HepG2 (cell line): ENCODE data around the gene ESR1. TPM values are rescaled to one million over a fixed set of nuclear protein-coding genes. Genes with fewer than 3 reads are reported as not detected.
A peak's percentile ranks its signal among the peaks of the same experiment; 100 is the strongest.

ENCODE experiments used
- CEBPB ChIP-seq: IDR thresholded peaks from 2 replicates; pipeline ENCODE4 v1.6.1; 2011; ENCODE audit warnings: low read depth, low read length, improper control_type of control experiment, borderline replicate concordance
- CTCF ChIP-seq: sonication (generic); formaldehyde crosslinking; IDR thresholded peaks from 2 replicates; pipeline ENCODE4 v1.5.0; 2020; ENCODE audit warnings: mild to moderate bottlenecking, missing genetic modification reagents, moderate library complexity
- DPF2 ChIP-seq: sonication (generic); formaldehyde crosslinking; IDR thresholded peaks from 2 replicates; pipeline ENCODE4 v1.4.0; 2020; ENCODE audit warnings: mild to moderate bottlenecking, low read depth, missing genetic modification reagents, borderline replicate concordance
- FOXM1 ChIP-seq: sonication (generic); formaldehyde crosslinking; IDR thresholded peaks from 2 replicates; pipeline ENCODE4 v1.5.0; 2020; ENCODE audit warnings: missing genetic modification reagents
- GMEB2 ChIP-seq: IDR thresholded peaks from 2 replicates; pipeline ENCODE4 v1.6.1; 2016; ENCODE audit warnings: missing biosample characterization, missing genetic modification reagents, low read depth
- HDAC1 ChIP-seq: sonication (generic); formaldehyde crosslinking; IDR thresholded peaks from 2 replicates; pipeline ENCODE4 v1.5.1; 2020; ENCODE audit warnings: mild to moderate bottlenecking, missing genetic modification reagents
- JUNB ChIP-seq: sonication (generic); formaldehyde crosslinking; IDR thresholded peaks from 2 replicates; pipeline ENCODE4 v1.8.0; 2022; ENCODE audit warnings: missing genetic modification reagents, mild to moderate bottlenecking, borderline replicate concordance
- RCOR2 ChIP-seq: IDR thresholded peaks from 2 replicates; pipeline ENCODE4 v1.6.1; 2016; ENCODE audit warnings: missing biosample characterization, missing genetic modification reagents
- RORA ChIP-seq: sonication (generic); formaldehyde crosslinking; IDR thresholded peaks from 2 replicates; pipeline ENCODE4 v1.5.0; 2020; ENCODE audit warnings: mild to moderate bottlenecking, missing genetic modification reagents, moderate library complexity
- SMAD3 ChIP-seq: sonication (generic); formaldehyde crosslinking; IDR thresholded peaks from 2 replicates; pipeline ENCODE4 v1.4.0; 2020; ENCODE audit warnings: missing genetic modification reagents
- TARDBP ChIP-seq: sonication (generic); formaldehyde crosslinking; IDR thresholded peaks from 2 replicates; pipeline ENCODE4 v1.8.0; 2022; ENCODE audit warnings: mild to moderate bottlenecking, missing genetic modification reagents
- ZKSCAN8 ChIP-seq: IDR thresholded peaks from 2 replicates; pipeline ENCODE4 v1.6.1; 2016; ENCODE audit warnings: borderline replicate concordance, missing genetic modification reagents, missing compliant biosample characterization
- ZNF263 ChIP-seq: sonication (generic); formaldehyde crosslinking; IDR thresholded peaks from 2 replicates; pipeline ENCODE4 v1.4.0; 2020; ENCODE audit warnings: missing genetic modification reagents
- ZNF280D ChIP-seq: sonication (generic); formaldehyde crosslinking; IDR thresholded peaks from 2 replicates; pipeline ENCODE4 v1.5.1; 2020; ENCODE audit warnings: mild to moderate bottlenecking, missing genetic modification reagents
- ZNF343 ChIP-seq: sonication (generic); formaldehyde crosslinking; IDR thresholded peaks from 2 replicates; pipeline ENCODE4 v1.4.0; 2020; ENCODE audit warnings: mild to moderate bottlenecking, missing genetic modification reagents
- ZNF597 ChIP-seq: sonication (generic); formaldehyde crosslinking; IDR thresholded peaks from 2 replicates; pipeline ENCODE4 v1.5.0; 2020; ENCODE audit warnings: missing genetic modification reagents
- ZNF703 ChIP-seq: sonication (generic); formaldehyde crosslinking; IDR thresholded peaks from 2 replicates; pipeline ENCODE4 v1.5.1; 2020; ENCODE audit warnings: missing genetic modification reagents, mild to moderate bottlenecking, moderate library complexity, borderline replicate concordance
- polyA plus RNA-seq, 8 experiments: library from polyadenylated mRNA; depleted of rRNA in 3 of 8; stranded (reverse) in 7 of 8; unstranded in 1 of 8; fragments of >200 nt; fragmentation: Illumina TruSeq in 4 of 8; extraction: Trizol in 4 of 8; gene quantifications; 2 replicates each; pipeline versions ENCODE4 v1.2.1 to v1.2.3, GENCODE V29; 2011 to 2016; ENCODE audit warnings: low read depth in 4 of 8, missing spikeins in 1 of 8, mixed read lengths in 1 of 8; ENCODE audit not compliant: insufficient read depth in 1 of 8
- total RNA-seq, 5 experiments: library from RNA; depleted of rRNA; stranded (reverse); fragments of >200 nt; fragmentation: Illumina TruSeq; extraction: Trizol; gene quantifications; 2 replicates each; pipeline ENCODE4 v1.2.3, GENCODE V29; 2016; ENCODE audit warnings: low read depth in 1 of 5
- TF ChIP-seq, protein P1 (sequence below), 2 experiments: sonication (generic) in 1 of 2; formaldehyde crosslinking in 1 of 2; IDR thresholded peaks; 2 replicates each; pipeline versions ENCODE4 v1.4.0 to v1.6.1; 2018 to 2020; ENCODE audit warnings: missing genetic modification reagents in 2 of 2, borderline replicate concordance in 1 of 2, low read depth in 1 of 2, mild to moderate bottlenecking in 1 of 2, missing biosample characterization in 1 of 2

The ESR1 gene
- total and polyA plus RNA-seq, 2 of the 13 experiments (the other 11 are each of a cell fraction or from before 2014, with no cell fraction given), result not detected

GRCh38 chr6:152135755-152136448 lies 328.4 kb downstream of the ESR1 start (continued):
- TF ChIP-seq CTCF (CRISPR knock-in tag) (no peak), ZNF263 (CRISPR knock-in tag) (no peak), CEBPB (peak; percentile 42; the same call in 1 of the 2 replicates), RORA (CRISPR knock-in tag) (no peak), GMEB2 (CRISPR knock-in tag) (no peak), ZKSCAN8 (peak; percentile 70; the same call in 1 of the 2 replicates), ZNF280D (CRISPR knock-in tag) (peak; percentile 72; the same call in 1 of the 2 replicates), JUNB (CRISPR knock-in tag) (peak; percentile 91; the same call in 1 of the 2 replicates), HDAC1 (CRISPR knock-in tag) (peak; percentile 73), ZNF703 (CRISPR knock-in tag) (0 out of 2 replicates have a peak, but pooled peaks have one; percentile 43), ZNF343 (CRISPR knock-in tag) (no peak), TARDBP (CRISPR knock-in tag) (peak; percentile 47; the same call in 1 of the 2 replicates), DPF2 (CRISPR knock-in tag) (0 out of 2 replicates have a peak, but pooled peaks have one; percentile 39), FOXM1 (CRISPR knock-in tag) (no peak), SMAD3 (peak; percentile 91), RCOR2 (CRISPR knock-in tag) (peak; percentile 82; the same call in 1 of the 2 replicates), ZNF597 (CRISPR knock-in tag) (no peak)
- TF ChIP-seq, protein P1, sequence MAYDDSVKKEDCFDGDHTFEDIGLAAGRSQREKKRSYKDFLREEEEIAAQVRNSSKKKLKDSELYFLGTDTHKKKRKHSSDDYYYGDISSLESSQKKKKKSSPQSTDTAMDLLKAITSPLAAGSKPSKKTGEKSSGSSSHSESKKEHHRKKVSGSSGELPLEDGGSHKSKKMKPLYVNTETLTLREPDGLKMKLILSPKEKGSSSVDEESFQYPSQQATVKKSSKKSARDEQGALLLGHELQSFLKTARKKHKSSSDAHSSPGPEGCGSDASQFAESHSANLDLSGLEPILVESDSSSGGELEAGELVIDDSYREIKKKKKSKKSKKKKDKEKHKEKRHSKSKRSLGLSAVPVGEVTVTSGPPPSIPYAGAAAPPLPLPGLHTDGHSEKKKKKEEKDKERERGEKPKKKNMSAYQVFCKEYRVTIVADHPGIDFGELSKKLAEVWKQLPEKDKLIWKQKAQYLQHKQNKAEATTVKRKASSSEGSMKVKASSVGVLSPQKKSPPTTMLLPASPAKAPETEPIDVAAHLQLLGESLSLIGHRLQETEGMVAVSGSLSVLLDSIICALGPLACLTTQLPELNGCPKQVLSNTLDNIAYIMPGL (CRISPR knock-in tag; IDR thresholded peaks at IDR 0.05; ENCODE audit: borderline replicate concordance in 1 of 2, low read depth in 1 of 2), result peak in 1 of 2 experiments; percentile 20; a peak in 1 of 4 replicates
